Esophagus muscularis mucosa (tissue), 4 donors: ENCODE data around the gene ITPR1.

ENCODE experiments used
- EP300 ChIP-seq: sonication (generic); formaldehyde crosslinking; IDR thresholded peaks from one replicate; pipeline ENCODE4 v1.6.1; 2017; ENCODE audit warnings: antibody characterized with exemption
- POLR2A ChIP-seq: fragments of 450-650 bp; IDR thresholded peaks from one replicate; pipeline ENCODE4 v1.6.1; 2017; ENCODE audit warnings: antibody characterized with exemption, moderate library complexity, mild to moderate bottlenecking, low read depth
- TF ChIP-seq, protein P1 (sequence below), 3 experiments: fragments of 200-600 bp in 2 of 3; fragments of 450-650 bp in 1 of 3; sonication (generic) in 2 of 3; IDR thresholded peaks; one replicate each; pipeline ENCODE4 v1.5.1; 2017 to 2019; ENCODE audit warnings: antibody characterized with exemption in 3 of 3, mild to moderate bottlenecking in 2 of 3, moderate library complexity in 1 of 3

DNA sequence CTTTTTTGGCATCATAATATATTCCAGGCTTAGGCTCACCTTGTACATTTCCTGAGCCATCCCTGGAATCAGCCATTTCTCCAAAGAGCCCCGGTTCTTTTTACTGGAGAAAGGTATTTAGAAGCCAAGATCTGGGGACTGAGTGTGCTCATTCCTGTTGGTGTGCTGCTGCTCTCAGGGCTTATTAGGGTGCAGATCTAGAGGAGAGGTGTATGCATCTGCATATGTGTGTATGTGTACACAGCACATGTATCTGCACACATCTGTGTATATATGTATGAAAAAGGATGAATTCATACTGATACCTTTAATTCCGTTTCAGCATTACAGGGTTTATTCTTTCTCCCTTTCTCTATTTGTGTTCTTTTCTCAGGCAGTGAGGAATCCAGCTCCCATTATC, 324.0 kb downstream of the ITPR1 start:
- TF ChIP-seq, protein P1, sequence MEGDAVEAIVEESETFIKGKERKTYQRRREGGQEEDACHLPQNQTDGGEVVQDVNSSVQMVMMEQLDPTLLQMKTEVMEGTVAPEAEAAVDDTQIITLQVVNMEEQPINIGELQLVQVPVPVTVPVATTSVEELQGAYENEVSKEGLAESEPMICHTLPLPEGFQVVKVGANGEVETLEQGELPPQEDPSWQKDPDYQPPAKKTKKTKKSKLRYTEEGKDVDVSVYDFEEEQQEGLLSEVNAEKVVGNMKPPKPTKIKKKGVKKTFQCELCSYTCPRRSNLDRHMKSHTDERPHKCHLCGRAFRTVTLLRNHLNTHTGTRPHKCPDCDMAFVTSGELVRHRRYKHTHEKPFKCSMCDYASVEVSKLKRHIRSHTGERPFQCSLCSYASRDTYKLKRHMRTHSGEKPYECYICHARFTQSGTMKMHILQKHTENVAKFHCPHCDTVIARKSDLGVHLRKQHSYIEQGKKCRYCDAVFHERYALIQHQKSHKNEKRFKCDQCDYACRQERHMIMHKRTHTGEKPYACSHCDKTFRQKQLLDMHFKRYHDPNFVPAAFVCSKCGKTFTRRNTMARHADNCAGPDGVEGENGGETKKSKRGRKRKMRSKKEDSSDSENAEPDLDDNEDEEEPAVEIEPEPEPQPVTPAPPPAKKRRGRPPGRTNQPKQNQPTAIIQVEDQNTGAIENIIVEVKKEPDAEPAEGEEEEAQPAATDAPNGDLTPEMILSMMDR (IDR thresholded peaks at IDR 0.05), result no peak
- no peak for TF ChIP-seq POLR2A
- TF ChIP-seq EP300, result no peak
